Measurements from ENCODE around the gene METTL15.
"Not testable (repeated sequence)": the region's sequence is repeated elsewhere in the genome, so short reads cannot be mapped to it uniquely, and the experiment has no call there.

METTL15 gene

GRCh38 chr11:28209906-28210305, 101.7 kb downstream of the METTL15 start:
- DNase-seq (ENCODE audit: low read depth), result no peak

- DNase-seq (ENCODE audit: low read depth), result not testable (repeated sequence)
Measured at GRCh38 chr11:28222063-28222462, 113.9 kb downstream of the METTL15 start.

GRCh38 chr11:28223577-28223976, 115.4 kb downstream of the METTL15 start:
- no peak for DNase-seq (ENCODE audit: low read depth)

GRCh38 chr11:28223994-28224393, 115.8 kb downstream of the METTL15 start:
- DNase-seq (ENCODE audit: low read depth), result no peak

GRCh38 chr11:28227460-28227859, 119.3 kb downstream of the METTL15 start:
- no peak for DNase-seq (ENCODE audit: low read depth)

- DNase-seq (ENCODE audit: low read depth), result no peak
Measured at GRCh38 chr11:28228196-28228895, 120.2 kb downstream of the METTL15 start.

- DNase-seq (ENCODE audit: low read depth), result no peak
Measured at GRCh38 chr11:28231475-28231874, 123.3 kb downstream of the METTL15 start.

- no peak for DNase-seq (ENCODE audit: low read depth)
Measured at GRCh38 chr11:28232649-28233048, 124.5 kb downstream of the METTL15 start.

GRCh38 chr11:28241760-28242159, 133.6 kb downstream of the METTL15 start:
- no peak for DNase-seq (ENCODE audit: low read depth)

- DNase-seq (ENCODE audit: low read depth), result no peak
Measured at GRCh38 chr11:28242596-28242995, 134.4 kb downstream of the METTL15 start.

GRCh38 chr11:28243061-28243460, 134.9 kb downstream of the METTL15 start:
- no peak for DNase-seq (ENCODE audit: low read depth)

- no peak for DNase-seq (ENCODE audit: low read depth)
Measured at GRCh38 chr11:28243581-28243980, 135.4 kb downstream of the METTL15 start.

- DNase-seq (ENCODE audit: low read depth), result no peak
Measured at GRCh38 chr11:28245131-28245530, 136.9 kb downstream of the METTL15 start.

GRCh38 chr11:28250192-28250591, 142.0 kb downstream of the METTL15 start:
- no peak for DNase-seq (ENCODE audit: low read depth)

GRCh38 chr11:28251257-28251656, 143.1 kb downstream of the METTL15 start:
- DNase-seq (ENCODE audit: low read depth), result no peak

- DNase-seq (ENCODE audit: low read depth), result no peak
Measured at GRCh38 chr11:28257761-28258160, 149.6 kb downstream of the METTL15 start.

GRCh38 chr11:28259177-28259843, 151.1 kb downstream of the METTL15 start:
- no peak for DNase-seq (ENCODE audit: low read depth)

- no peak for DNase-seq (ENCODE audit: low read depth)
Measured at GRCh38 chr11:28268925-28269324, 160.7 kb downstream of the METTL15 start.

GRCh38 chr11:28269586-28269985, 161.4 kb downstream of the METTL15 start:
- DNase-seq (ENCODE audit: low read depth), result no peak

- not testable (repeated sequence) for DNase-seq (ENCODE audit: low read depth)
Measured at GRCh38 chr11:28272247-28272646, 164.1 kb downstream of the METTL15 start.

GRCh38 chr11:28274216-28274615, 166.0 kb downstream of the METTL15 start:
- no peak for DNase-seq (ENCODE audit: low read depth)

- DNase-seq (ENCODE audit: low read depth), result no peak
Measured at GRCh38 chr11:28284196-28284595, 176.0 kb downstream of the METTL15 start.

- no peak for DNase-seq (ENCODE audit: low read depth)
Measured at GRCh38 chr11:28289444-28289843, 181.3 kb downstream of the METTL15 start.

GRCh38 chr11:28290995-28291394, 182.8 kb downstream of the METTL15 start:
- DNase-seq (ENCODE audit: low read depth), result not testable (repeated sequence)
